Measurements from ENCODE around the gene SAP25. TPM values are rescaled to one million over a fixed set of nuclear protein-coding genes. Genes with fewer than 3 reads are reported as not detected.
A peak's percentile ranks its signal among the peaks of the same experiment; 100 is the strongest.

The SAP25 gene
- total RNA-seq, 1 donor from 2014 or later = 2.6 TPM

GRCh38 chr7:100584054-100584682 is 10.5 kb upstream of the SAP25 start:
- Mint-ChIP-seq H3K27ac (ENCODE audit: unreplicated experiment) (peak overlapping the region; percentile 99), H3K27me3 (ENCODE audit: unreplicated experiment) (peaks cover 21% of the 10 kb centered on the region), H3K4me3 (ENCODE audit: unreplicated experiment) (peak overlapping the region; percentile 99), H3K4me1 (ENCODE audit: unreplicated experiment) (peaks cover 32% of the 10 kb centered on the region), H3K36me3 (ENCODE audit: low read depth, unreplicated experiment) (peaks cover 6% of the 10 kb centered on the region), H3K9me3 (ENCODE audit: unreplicated experiment) (no peaks in the 10 kb centered on the region)
- no peak for DNase-seq (ENCODE audit: low spot score)
- TF ChIP-seq CTCF (IDR thresholded peaks at IDR 0.05; ENCODE audit: unreplicated experiment) = no peak

GRCh38 chr7:100583132-100584053 is 9.7 kb upstream of the SAP25 start:
- Mint-ChIP-seq H3K27me3 (ENCODE audit: unreplicated experiment) (peaks cover 20% of the 10 kb centered on the region), H3K4me1 (ENCODE audit: unreplicated experiment) (peaks cover 29% of the 10 kb centered on the region), H3K4me3 (ENCODE audit: unreplicated experiment) (peak overlapping the region; percentile 99), H3K36me3 (ENCODE audit: low read depth, unreplicated experiment) (peaks cover 10% of the 10 kb centered on the region), H3K27ac (ENCODE audit: unreplicated experiment) (peak overlapping the region; percentile 99), H3K9me3 (ENCODE audit: unreplicated experiment) (no peaks in the 10 kb centered on the region)
- no peak for TF ChIP-seq CTCF (IDR thresholded peaks at IDR 0.05; ENCODE audit: unreplicated experiment)
- peak; percentile 50 for DNase-seq (ENCODE audit: low spot score)

- H3K36me3 Mint-ChIP-seq (ENCODE audit: low read depth, unreplicated experiment) = peaks cover 10% of the 10 kb centered on the region
- peak overlapping the region; percentile 42 for H3K27ac Mint-ChIP-seq (ENCODE audit: unreplicated experiment)
- no peaks in the 10 kb centered on the region for H3K9me3 Mint-ChIP-seq (ENCODE audit: unreplicated experiment)
- no peak for TF ChIP-seq CTCF (IDR thresholded peaks at IDR 0.05; ENCODE audit: unreplicated experiment)
- peaks cover 20% of the 10 kb centered on the region for H3K27me3 Mint-ChIP-seq (ENCODE audit: unreplicated experiment)
- H3K4me1 Mint-ChIP-seq (ENCODE audit: unreplicated experiment) = peaks cover 26% of the 10 kb centered on the region
- no peak for DNase-seq (ENCODE audit: low spot score)
- H3K4me3 Mint-ChIP-seq (ENCODE audit: unreplicated experiment) = peak overlapping the region; percentile 65
These were observed 8.9 kb upstream of the SAP25 start for GRCh38 chr7:100582650-100583049.

- Mint-ChIP-seq H3K27ac (ENCODE audit: unreplicated experiment) (peak overlapping the region; percentile 42), H3K4me3 (ENCODE audit: unreplicated experiment) (peak overlapping the region; percentile 65), H3K36me3 (ENCODE audit: low read depth, unreplicated experiment) (peaks cover 10% of the 10 kb centered on the region), H3K4me1 (ENCODE audit: unreplicated experiment) (peaks cover 26% of the 10 kb centered on the region), H3K9me3 (ENCODE audit: unreplicated experiment) (no peaks in the 10 kb centered on the region), H3K27me3 (ENCODE audit: unreplicated experiment) (peaks cover 19% of the 10 kb centered on the region)
- no peak for DNase-seq (ENCODE audit: low spot score)
- no peak for TF ChIP-seq CTCF (IDR thresholded peaks at IDR 0.05; ENCODE audit: unreplicated experiment)
These were observed 8.4 kb upstream of the SAP25 start for GRCh38 chr7:100582041-100582579.

Measured in endothelial cell (in vitro differentiated cells).